Gastrocnemius medialis (tissue), 4 donors: ENCODE data around the gene CTCFL. TPM values are rescaled to one million over a fixed set of nuclear protein-coding genes. Genes with fewer than 3 reads are reported as not detected.

Experiments
- ATAC-seq, 2 donors: fragments of 150-250 bp; one replicate each; pipeline ENCODE4 v1.9.1; 2016
- DNase-seq, 2 donors: peaks; one replicate each; pipeline ENCODE4 v3.0.0-alpha.2; 2019
- H3K27ac ChIP-seq, 4 donors: fragments of 200-600 bp; sonication (generic); 1 replicate in 1 of 4; 2 replicates in 3 of 4; pipeline ENCODE4 v1.5.1; 2016 to 2018; ENCODE audit warnings: mild to moderate bottlenecking in 2 of 4, moderate library complexity in 1 of 4
- H3K27me3 ChIP-seq, 3 donors: fragments of 200-600 bp; sonication (generic) in 2 of 3; 1 replicate in 1 of 3; 2 replicates in 2 of 3; pipeline versions ENCODE4 v1.5.1 to v1.6.0; 2016 to 2019; ENCODE audit warnings: mild to moderate bottlenecking in 1 of 3, moderate library complexity in 1 of 3
- H3K36me3 ChIP-seq, 2 donors: fragments of 200-600 bp; sonication (generic) in 1 of 2; one replicate each; pipeline ENCODE4 v1.5.1; 2017 to 2018
- H3K4me1 ChIP-seq, 2 donors: fragments of 200-600 bp; sonication (generic) in 1 of 2; one replicate each; pipeline ENCODE4 v1.5.1; 2016 to 2017; ENCODE audit warnings: mild to moderate bottlenecking in 2 of 2
- H3K4me3 ChIP-seq, 4 donors: fragments of 200-600 bp; sonication (generic) in 3 of 4; 1 replicate in 1 of 4; 2 replicates in 3 of 4; pipeline ENCODE4 v1.5.1; 2016 to 2019; ENCODE audit warnings: mild to moderate bottlenecking in 2 of 4
- H3K9me3 ChIP-seq, 3 donors: fragments of 200-600 bp; sonication (generic) in 2 of 3; 1 replicate in 1 of 3; 2 replicates in 2 of 3; pipeline ENCODE4 v1.5.1; 2016 to 2019
- POLR2A ChIP-seq, 2 donors: fragments of 450-650 bp; IDR thresholded peaks; one replicate each; pipeline ENCODE4 v1.6.1; 2017; ENCODE audit warnings: antibody characterized with exemption in 2 of 2, mild to moderate bottlenecking in 2 of 2, moderate library complexity in 2 of 2
- in situ Hi-C, 4 donors: fragments of 200-750 bp; cut with MboI; loops; one replicate each; pipeline versions ENCODE4 v1.15.0 to v1.8.0; 2017; ENCODE audit warnings: low sequenced_read_pairs in 4 of 4
- intact Hi-C: fragments of 100-400 bp; cut with DNase I; formaldehyde crosslinking; loops from one replicate; pipeline ENCODE4 v1.15.1; 2023; ENCODE audit warnings: low total_unique reads
- total RNA-seq, 4 donors: library from RNA; depleted of rRNA; stranded (reverse); fragments of >200 nt; gene quantifications; one replicate each; pipeline versions ENCODE4 v1.1.0 to v1.2.3, GENCODE V29; 2016
- TF ChIP-seq, protein P1 (sequence below), 5 experiments: fragments of 450-650 bp in 3 of 5; fragments of 200-600 bp in 2 of 5; sonication (generic) in 2 of 5; IDR thresholded peaks in 4 of 5; conservative IDR thresholded peaks in 1 of 5; 1 replicate in 4 of 5; 2 replicates in 1 of 5; pipeline ENCODE4 v1.5.1; 2016 to 2019; ENCODE audit warnings: antibody characterized with exemption in 5 of 5, mild to moderate bottlenecking in 3 of 5, moderate library complexity in 3 of 5

Gene CTCFL
- total RNA-seq, 4 donors from 2014 or later = not detected

DNA sequence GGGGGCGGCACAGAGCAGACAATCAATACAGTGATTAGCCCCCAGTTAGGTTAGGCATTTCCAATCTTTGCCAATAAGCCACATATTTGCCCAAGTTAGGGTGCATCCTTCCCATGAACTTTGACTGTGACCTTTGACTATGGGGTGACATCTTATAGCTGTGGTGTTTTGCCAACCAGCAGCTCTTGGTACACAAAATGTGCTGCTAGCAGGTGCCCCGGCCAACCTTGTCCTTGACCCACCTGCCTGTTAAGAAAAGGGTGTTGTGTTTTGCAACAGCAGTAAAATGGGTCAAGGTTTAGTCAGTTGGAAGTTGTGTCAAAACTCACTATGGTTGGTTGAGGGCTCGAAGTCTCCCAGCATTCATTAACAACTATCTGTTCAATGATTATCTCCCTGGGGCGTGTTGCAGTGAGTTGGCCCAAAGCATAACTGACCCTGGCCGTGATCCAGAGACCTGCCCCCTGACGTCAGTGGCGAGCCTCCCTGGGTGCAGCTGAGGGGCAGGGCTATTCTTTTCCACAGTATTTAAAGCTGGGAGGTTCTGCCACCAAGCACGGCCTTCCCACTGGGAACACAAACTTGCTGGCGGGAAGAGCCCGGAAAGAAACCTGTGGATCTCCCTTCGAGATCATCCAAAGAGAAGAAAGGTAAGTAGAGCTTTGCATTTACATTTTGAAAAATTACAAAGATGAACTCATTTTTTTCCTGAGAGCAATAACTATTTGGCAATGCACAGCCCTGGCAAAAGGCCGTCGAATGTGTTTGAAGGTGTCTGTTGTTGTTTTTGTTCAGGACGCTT, 35.8 kb upstream of the CTCFL start, which contains the start of gene PCK1:
TSS of gene PCK1 (plus strand) at position 557 of the 802 bp plus-strand sequence. CDS start 302 bp downstream, outside the sequence.
- Histone ChIP-seq H3K27ac (no peak within 1 kb of the TSS), H3K36me3 (no peaks in the 10 kb centered on the region), H3K27me3 (peaks cover 0 to 8% (median 3%) of the 10 kb centered on the region in 3 donors), H3K4me3 (no peak within 1 kb of the TSS), H3K9me3 (no peaks in the 10 kb centered on the region), H3K4me1 (no peaks in the 10 kb centered on the region)
- TF ChIP-seq POLR2A (IDR thresholded peaks at IDR 0.05) = no peak
- TF ChIP-seq, protein P1, sequence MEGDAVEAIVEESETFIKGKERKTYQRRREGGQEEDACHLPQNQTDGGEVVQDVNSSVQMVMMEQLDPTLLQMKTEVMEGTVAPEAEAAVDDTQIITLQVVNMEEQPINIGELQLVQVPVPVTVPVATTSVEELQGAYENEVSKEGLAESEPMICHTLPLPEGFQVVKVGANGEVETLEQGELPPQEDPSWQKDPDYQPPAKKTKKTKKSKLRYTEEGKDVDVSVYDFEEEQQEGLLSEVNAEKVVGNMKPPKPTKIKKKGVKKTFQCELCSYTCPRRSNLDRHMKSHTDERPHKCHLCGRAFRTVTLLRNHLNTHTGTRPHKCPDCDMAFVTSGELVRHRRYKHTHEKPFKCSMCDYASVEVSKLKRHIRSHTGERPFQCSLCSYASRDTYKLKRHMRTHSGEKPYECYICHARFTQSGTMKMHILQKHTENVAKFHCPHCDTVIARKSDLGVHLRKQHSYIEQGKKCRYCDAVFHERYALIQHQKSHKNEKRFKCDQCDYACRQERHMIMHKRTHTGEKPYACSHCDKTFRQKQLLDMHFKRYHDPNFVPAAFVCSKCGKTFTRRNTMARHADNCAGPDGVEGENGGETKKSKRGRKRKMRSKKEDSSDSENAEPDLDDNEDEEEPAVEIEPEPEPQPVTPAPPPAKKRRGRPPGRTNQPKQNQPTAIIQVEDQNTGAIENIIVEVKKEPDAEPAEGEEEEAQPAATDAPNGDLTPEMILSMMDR (IDR thresholded peaks at IDR 0.05 in 4 of 5, conservative IDR thresholded peaks at IDR 0.05 in 1 of 5) = no peak
- in situ Hi-C loops = no loop called here
- DNase-seq (no peak), ATAC-seq (no peak)
- intact Hi-C loops = no loop called here

DNA sequence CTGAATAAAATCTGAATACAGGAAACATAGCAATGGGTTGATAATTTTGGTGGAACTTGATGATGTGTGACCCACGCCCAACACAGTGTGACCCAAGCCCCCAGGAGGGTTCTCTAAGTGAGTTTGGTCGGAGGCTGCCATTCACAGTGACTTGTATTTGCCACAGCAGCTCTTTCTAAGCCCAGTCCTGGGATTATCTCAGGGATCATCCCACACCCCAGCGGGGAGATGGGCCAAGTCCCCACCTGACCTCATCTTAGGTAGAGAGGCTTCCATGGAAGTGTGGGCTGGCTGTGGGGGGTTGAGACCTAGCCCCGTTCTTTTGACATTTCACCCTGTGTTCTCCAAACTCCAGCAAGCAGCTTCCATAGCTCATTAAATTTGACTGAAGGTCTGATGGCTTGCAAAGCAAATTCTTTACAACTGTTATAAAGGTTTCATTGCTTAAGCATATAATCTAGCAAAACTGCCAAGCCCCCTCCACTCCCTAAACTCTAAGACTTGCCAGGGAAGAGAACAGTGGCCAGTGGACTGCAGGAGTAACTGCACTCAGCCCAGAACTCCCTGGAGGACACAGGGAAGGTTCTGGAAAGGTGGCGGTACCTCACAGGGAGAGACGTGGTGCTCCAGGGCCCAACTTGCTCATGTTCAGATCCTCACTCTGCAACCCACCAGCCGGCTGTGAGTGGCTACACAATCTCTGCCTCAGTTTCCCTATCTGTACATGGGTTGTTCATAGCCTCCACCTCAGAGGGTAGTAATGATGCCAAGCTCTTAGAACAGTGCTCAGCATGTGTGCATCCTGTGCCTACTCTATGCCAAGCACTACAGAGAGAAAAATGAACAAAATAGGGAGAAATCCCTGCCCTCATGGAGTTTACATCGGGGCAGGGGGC, 35.0 kb upstream of the CTCFL start:
- in situ Hi-C loops = no loop called here
- Histone ChIP-seq H3K36me3 (no peaks in the 10 kb centered on the region), H3K27ac (no peak overlapping the region), H3K27me3 (peaks cover 0 to 8% (median 3%) of the 10 kb centered on the region in 3 donors), H3K9me3 (no peaks in the 10 kb centered on the region), H3K4me3 (no peak overlapping the region), H3K4me1 (no peaks in the 10 kb centered on the region)
- ATAC-seq (no peak), DNase-seq (no peak)
- TF ChIP-seq, protein P1 (IDR thresholded peaks at IDR 0.05 in 4 of 5, conservative IDR thresholded peaks at IDR 0.05 in 1 of 5) = no peak
- TF ChIP-seq POLR2A (IDR thresholded peaks at IDR 0.05) = no peak
- intact Hi-C loops = no loop called here

DNA sequence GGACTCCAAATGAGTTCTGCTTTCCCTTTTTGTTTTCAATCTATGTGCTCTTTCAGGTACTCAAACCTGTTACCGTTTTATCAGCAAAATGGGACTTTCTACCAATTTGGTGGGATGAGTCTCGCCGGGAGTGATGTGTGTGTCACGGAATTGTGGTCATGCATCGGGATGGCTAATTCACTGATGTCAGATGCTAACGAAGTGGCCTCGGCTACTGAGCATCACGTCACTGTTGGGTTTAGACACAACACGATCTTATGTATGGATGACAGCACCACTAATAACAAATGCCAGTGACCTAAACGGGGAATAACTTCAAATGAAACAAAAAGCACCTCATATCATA, 34.3 kb upstream of the CTCFL start:
- Histone ChIP-seq H3K36me3 (no peaks in the 10 kb centered on the region), H3K9me3 (no peaks in the 10 kb centered on the region), H3K27me3 (peaks cover 0 to 8% (median 3%) of the 10 kb centered on the region in 3 donors), H3K4me1 (no peaks in the 10 kb centered on the region), H3K27ac (no peak overlapping the region), H3K4me3 (no peak overlapping the region)
- TF ChIP-seq, protein P1 (IDR thresholded peaks at IDR 0.05 in 4 of 5, conservative IDR thresholded peaks at IDR 0.05 in 1 of 5) = no peak
- no peak for TF ChIP-seq POLR2A (IDR thresholded peaks at IDR 0.05)
- in situ Hi-C loops (no loop called here), intact Hi-C loops (no loop called here)
- ATAC-seq (no peak), DNase-seq (no peak)

DNA sequence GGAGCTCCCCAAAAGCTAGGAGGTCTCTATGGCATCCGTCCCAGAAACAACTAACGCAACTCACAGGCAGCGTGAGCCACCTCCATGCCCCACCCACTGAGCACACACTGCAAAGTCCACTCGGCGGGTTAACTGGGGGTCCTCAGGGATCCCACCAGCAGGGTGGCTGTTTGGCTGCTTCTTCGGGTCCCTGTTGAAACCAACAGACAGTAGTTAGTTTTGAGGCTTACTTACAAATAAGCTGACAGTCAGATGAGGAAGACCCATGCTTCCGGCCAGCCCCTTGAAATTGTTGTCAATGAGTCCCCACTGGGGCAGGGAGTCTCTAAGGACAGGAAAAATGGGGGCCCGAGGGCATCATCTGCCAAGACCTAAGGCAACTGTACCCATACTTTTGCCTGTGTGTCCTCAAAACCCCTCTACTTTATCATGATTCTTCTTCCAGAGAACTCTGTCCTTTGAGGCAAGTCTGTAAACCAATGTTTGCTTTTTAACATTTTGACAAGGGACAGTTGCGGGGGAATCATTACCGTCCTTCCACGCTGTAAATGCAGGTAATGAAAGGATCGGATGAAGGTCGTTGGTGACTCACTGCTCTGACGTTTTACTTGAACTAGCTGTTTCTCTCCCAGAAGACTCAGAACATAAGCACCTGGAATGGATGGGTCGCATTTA, 33.8 kb upstream of the CTCFL start:
- DNase-seq (no peak), ATAC-seq (no peak)
- Histone ChIP-seq H3K36me3 (no peaks in the 10 kb centered on the region), H3K4me1 (peaks cover 0 to 2% of the 10 kb centered on the region in 2 donors), H3K27me3 (peaks cover 0 to 8% (median 3%) of the 10 kb centered on the region in 3 donors), H3K27ac (no peak overlapping the region), H3K9me3 (no peaks in the 10 kb centered on the region), H3K4me3 (no peak overlapping the region)
- no peak for TF ChIP-seq POLR2A (IDR thresholded peaks at IDR 0.05)
- TF ChIP-seq, protein P1 (IDR thresholded peaks at IDR 0.05 in 4 of 5, conservative IDR thresholded peaks at IDR 0.05 in 1 of 5) = no peak
- in situ Hi-C loops (no loop called here), intact Hi-C loops (no loop called here)
